ENCODE measurements around the gene TMEM30B. TPM values are rescaled to one million over a fixed set of nuclear protein-coding genes. Genes with fewer than 3 reads are reported as not detected.

The TMEM30B gene
- total and polyA plus RNA-seq, 2 of the 13 experiments (the other 11 are each of a cell fraction or from before 2014, with no cell fraction given): not detected

DNA sequence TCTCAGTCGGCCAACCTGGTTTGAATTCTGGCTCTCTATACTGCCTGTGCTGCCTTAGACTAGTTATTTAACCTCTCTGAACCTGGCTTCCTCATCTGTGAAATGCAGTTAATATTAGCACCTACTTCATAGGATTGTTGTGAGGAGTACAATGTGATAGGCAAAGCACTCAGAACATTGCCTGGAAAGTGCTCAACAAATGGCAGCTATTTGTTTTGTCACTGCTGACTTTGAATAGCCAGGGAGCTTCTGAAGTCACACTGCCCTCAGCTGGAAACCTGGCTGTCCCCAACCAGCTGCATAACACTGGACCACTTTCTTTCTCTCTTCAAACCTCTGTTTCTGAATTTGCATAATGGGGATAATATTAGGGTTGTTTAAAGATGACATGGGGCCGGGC, 9.6 kb downstream of the TMEM30B start:
- Histone ChIP-seq H4K20me1 (ENCODE audit: insufficient read depth, low read length) (no peaks in the 10 kb centered on the region), H3K27me3 (ENCODE audit: control insufficient read depth in 1 of 2, insufficient read depth in 2 of 2, low read length in 2 of 2) (no peaks in the 10 kb centered on the region; a peak in 1 of 5 replicates), H3K27ac (ENCODE audit: extremely low read length, insufficient read depth, low read length) (no peak overlapping the region), H3K79me2 (ENCODE audit: insufficient read depth, low read length) (no peaks in the 10 kb centered on the region), H3K4me1 (ENCODE audit: insufficient read depth, low read length) (peaks cover 14% of the 10 kb centered on the region; the same call in 1 of the 2 replicates), H2AFZ (ENCODE audit: low read length) (no peak overlapping the region), H3K4me2 (ENCODE audit: low read depth, low read length) (no peak overlapping the region), H3K9ac (ENCODE audit: insufficient read depth, low read depth, low read length) (no peak overlapping the region), H3K36me3 (replicated peaks in 1 of 2; ENCODE audit: control insufficient read depth in 1 of 2, insufficient read depth in 2 of 2, low read length in 2 of 2) (no peaks in the 10 kb centered on the region), H3K4me3 (replicated peaks in 1 of 3; ENCODE audit: insufficient read depth in 1 of 3, low read depth in 2 of 3, low read length in 3 of 3) (no peak overlapping the region), H3K9me3 (ENCODE audit: low read length) (no peaks in the 10 kb centered on the region)
- BruUV-seq (replicated peaks): no TSS peak
- DNase-seq (ENCODE audit: low spot score) (no peak), FAIRE-seq (no peak), ATAC-seq (no peak)
- TF ChIP-seq, protein P1, sequence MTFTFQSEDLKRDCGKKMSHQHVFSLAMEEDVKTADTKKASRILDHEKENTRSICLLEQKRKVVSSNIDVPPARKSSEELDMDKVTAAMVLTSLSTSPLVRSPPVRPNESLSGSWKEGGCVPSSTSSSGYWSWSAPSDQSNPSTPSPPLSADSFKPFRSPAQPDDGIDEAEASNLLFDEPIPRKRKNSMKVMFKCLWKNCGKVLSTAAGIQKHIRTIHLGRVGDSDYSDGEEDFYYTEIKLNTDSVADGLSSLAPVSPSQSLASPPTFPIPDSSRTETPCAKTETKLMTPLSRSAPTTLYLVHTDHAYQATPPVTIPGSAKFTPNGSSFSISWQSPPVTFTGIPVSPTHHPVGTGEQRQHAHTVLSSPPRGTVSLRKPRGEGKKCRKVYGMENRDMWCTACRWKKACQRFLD (CRISPR knock-in tag; IDR thresholded peaks at IDR 0.05; ENCODE audit: borderline replicate concordance): no peak
- TF ChIP-seq, protein P2, sequence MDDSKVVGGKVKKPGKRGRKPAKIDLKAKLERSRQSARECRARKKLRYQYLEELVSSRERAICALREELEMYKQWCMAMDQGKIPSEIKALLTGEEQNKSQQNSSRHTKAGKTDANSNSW (CRISPR knock-in tag; IDR thresholded peaks at IDR 0.05; ENCODE audit: borderline replicate concordance): no peak
- TF ChIP-seq ZFX (CRISPR knock-in tag; IDR thresholded peaks at IDR 0.05; ENCODE audit: low read depth): no peak
- TF ChIP-seq, protein P3, sequence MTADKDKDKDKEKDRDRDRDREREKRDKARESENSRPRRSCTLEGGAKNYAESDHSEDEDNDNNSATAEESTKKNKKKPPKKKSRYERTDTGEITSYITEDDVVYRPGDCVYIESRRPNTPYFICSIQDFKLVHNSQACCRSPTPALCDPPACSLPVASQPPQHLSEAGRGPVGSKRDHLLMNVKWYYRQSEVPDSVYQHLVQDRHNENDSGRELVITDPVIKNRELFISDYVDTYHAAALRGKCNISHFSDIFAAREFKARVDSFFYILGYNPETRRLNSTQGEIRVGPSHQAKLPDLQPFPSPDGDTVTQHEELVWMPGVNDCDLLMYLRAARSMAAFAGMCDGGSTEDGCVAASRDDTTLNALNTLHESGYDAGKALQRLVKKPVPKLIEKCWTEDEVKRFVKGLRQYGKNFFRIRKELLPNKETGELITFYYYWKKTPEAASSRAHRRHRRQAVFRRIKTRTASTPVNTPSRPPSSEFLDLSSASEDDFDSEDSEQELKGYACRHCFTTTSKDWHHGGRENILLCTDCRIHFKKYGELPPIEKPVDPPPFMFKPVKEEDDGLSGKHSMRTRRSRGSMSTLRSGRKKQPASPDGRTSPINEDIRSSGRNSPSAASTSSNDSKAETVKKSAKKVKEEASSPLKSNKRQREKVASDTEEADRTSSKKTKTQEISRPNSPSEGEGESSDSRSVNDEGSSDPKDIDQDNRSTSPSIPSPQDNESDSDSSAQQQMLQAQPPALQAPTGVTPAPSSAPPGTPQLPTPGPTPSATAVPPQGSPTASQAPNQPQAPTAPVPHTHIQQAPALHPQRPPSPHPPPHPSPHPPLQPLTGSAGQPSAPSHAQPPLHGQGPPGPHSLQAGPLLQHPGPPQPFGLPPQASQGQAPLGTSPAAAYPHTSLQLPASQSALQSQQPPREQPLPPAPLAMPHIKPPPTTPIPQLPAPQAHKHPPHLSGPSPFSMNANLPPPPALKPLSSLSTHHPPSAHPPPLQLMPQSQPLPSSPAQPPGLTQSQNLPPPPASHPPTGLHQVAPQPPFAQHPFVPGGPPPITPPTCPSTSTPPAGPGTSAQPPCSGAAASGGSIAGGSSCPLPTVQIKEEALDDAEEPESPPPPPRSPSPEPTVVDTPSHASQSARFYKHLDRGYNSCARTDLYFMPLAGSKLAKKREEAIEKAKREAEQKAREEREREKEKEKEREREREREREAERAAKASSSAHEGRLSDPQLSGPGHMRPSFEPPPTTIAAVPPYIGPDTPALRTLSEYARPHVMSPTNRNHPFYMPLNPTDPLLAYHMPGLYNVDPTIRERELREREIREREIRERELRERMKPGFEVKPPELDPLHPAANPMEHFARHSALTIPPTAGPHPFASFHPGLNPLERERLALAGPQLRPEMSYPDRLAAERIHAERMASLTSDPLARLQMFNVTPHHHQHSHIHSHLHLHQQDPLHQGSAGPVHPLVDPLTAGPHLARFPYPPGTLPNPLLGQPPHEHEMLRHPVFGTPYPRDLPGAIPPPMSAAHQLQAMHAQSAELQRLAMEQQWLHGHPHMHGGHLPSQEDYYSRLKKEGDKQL (CRISPR knock-in tag; IDR thresholded peaks at IDR 0.05; ENCODE audit: low read depth): no peak
- TF ChIP-seq, protein P4, sequence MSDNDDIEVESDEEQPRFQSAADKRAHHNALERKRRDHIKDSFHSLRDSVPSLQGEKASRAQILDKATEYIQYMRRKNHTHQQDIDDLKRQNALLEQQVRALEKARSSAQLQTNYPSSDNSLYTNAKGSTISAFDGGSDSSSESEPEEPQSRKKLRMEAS (IDR thresholded peaks at IDR 0.05): no peak
- TF ChIP-seq DMAP1 (CRISPR knock-in tag; IDR thresholded peaks at IDR 0.05): no peak
- no peak; the same call in 1 of the 2 replicates for TF ChIP-seq ZNF768 (CRISPR knock-in tag; IDR thresholded peaks at IDR 0.05)
- no peak for TF ChIP-seq NFKB2 (CRISPR knock-in tag; IDR thresholded peaks at IDR 0.05; ENCODE audit: borderline replicate concordance)
- TF ChIP-seq RARA (CRISPR knock-in tag; IDR thresholded peaks at IDR 0.05): no peak
- no peak for TF ChIP-seq ZNF34 (CRISPR knock-in tag; IDR thresholded peaks at IDR 0.05; ENCODE audit: borderline replicate concordance)
- TF ChIP-seq ZBTB1 (CRISPR knock-in tag; IDR thresholded peaks at IDR 0.05; ENCODE audit: borderline replicate concordance): no peak
- TF ChIP-seq RNF2 (conservative IDR thresholded peaks at IDR 0.05; ENCODE audit: low read depth): no peak
- no peak for TF ChIP-seq ZNF564 (CRISPR knock-in tag; IDR thresholded peaks at IDR 0.05)
- no peak for TF ChIP-seq SALL2 (CRISPR knock-in tag; IDR thresholded peaks at IDR 0.05)
- intact Hi-C loops (cut with micrococcal nuclease; ENCODE audit: unreplicated experiment) (no loop called here), in situ Hi-C loops (cut with HindIII; ENCODE audit: extremely low pct_ligation_motif_present, low pct_unique_long_range_greater_than_20kb) (no loop called here)
- CTCF ChIA-PET (ENCODE audit: low intra/inter-chr PET ratio, low total read pairs): no interaction called here
- 68% methylated on average over 2 of the region's 2 CpGs for WGBS (ENCODE audit: low lambda C conversion rate)
- POLR2A ChIA-PET: no interaction called here

Measured in HepG2 (cell line).